OCI-LY3 (cell line): ENCODE data around the gene CHST11.

Source experiments
- H2AFZ ChIP-seq: fragments of 200-600, 300-600 bp; shearing (Covaris generic); 2 replicates; pipeline ENCODE4 v1.6.0; 2014; ENCODE audit warnings: antibody characterized with exemption, low read depth, low read length
- H3K27ac ChIP-seq: fragments of 200-600, 300-600 bp; sonication (generic); 2 replicates; pipeline ENCODE4 v1.5.1; 2014; ENCODE audit warnings: mild to moderate bottlenecking, low read length, moderate library complexity, mixed read lengths
- H3K27me3 ChIP-seq: fragments of 200-600, 300-600 bp; sonication (generic); 2 replicates; pipeline ENCODE4 v1.6.1; 2014; ENCODE audit warnings: low read depth, low read length, mixed read lengths
- H3K36me3 ChIP-seq: fragments of 200-600, 300-600 bp; sonication (generic); replicated peaks from 2 replicates; pipeline ENCODE3; 2014; ENCODE audit warnings: low read depth, low read length, mixed read lengths
- H3K4me1 ChIP-seq: fragments of 300-600, 200-600 bp; sonication (generic); 2 replicates; pipeline ENCODE4 v1.6.1; 2014; ENCODE audit warnings: low read length, mixed read lengths
- H3K4me2 ChIP-seq: fragments of 200-600, 300-600 bp; sonication (generic); 2 replicates; pipeline ENCODE4 v1.6.1; 2014; ENCODE audit warnings: low read length, mixed read lengths
- H3K4me3 ChIP-seq: fragments of 300-600, 200-600 bp; sonication (generic); 2 replicates; pipeline ENCODE4 v1.5.1; 2014; ENCODE audit warnings: antibody characterized with exemption, mild to moderate bottlenecking, low read length, moderate library complexity
- H3K79me2 ChIP-seq: fragments of 300-600, 200-600 bp; shearing (Covaris generic); 2 replicates; pipeline ENCODE4 v1.6.1; 2014; ENCODE audit warnings: mild to moderate bottlenecking, low read length, mixed read lengths
- H3K9ac ChIP-seq: fragments of 300-600, 200-600 bp; shearing (Covaris generic); 2 replicates; pipeline ENCODE4 v1.6.0; 2014; ENCODE audit warnings: mild to moderate bottlenecking, low read length, moderate library complexity
- H3K9me3 ChIP-seq: fragments of 200-600, 300-600 bp; shearing (Covaris generic); 2 replicates; pipeline ENCODE4 v1.6.1; 2014; ENCODE audit warnings: low read length, mixed read lengths; ENCODE audit not compliant: insufficient read depth
- H4K20me1 ChIP-seq: fragments of 200-600, 300-600 bp; sonication (generic); 2 replicates; pipeline ENCODE4 v1.6.1; 2016; ENCODE audit warnings: low read length, mixed read lengths; ENCODE audit not compliant: insufficient read depth
- CTCF ChIP-seq: fragments of 200-600, 300-600 bp; sonication (generic); IDR thresholded peaks from 2 replicates; pipeline ENCODE4 v1.5.1; 2014; ENCODE audit warnings: antibody characterized with exemption, low read length, low read depth
- EZH2phosphoT487 ChIP-seq: fragments of 200-600 bp; shearing (Covaris generic); IDR thresholded peaks from 2 replicates; pipeline ENCODE4 v1.6.1; 2018; ENCODE audit warnings: antibody characterized with exemption, mixed run types, low read depth

Gene CHST11

GRCh38 chr12:104700324-104700723, 243.6 kb downstream of the CHST11 start:
- H3K27me3 ChIP-seq, result no peaks in the 10 kb centered on the region
- H3K9ac ChIP-seq, result no peak overlapping the region
- H3K27ac ChIP-seq, result no peak overlapping the region
- no peaks in the 10 kb centered on the region for H3K9me3 ChIP-seq
- no peak overlapping the region for H3K4me3 ChIP-seq
- no peak for TF ChIP-seq CTCF
- TF ChIP-seq EZH2phosphoT487, result no peak
- H3K4me1 ChIP-seq, result peaks cover 22% of the 10 kb centered on the region
- H4K20me1 ChIP-seq, result no peaks in the 10 kb centered on the region
- H3K79me2 ChIP-seq, result no peaks in the 10 kb centered on the region
- peak overlapping the region; percentile 45; the same call in 1 of the 2 replicates for H3K4me2 ChIP-seq
- H2AFZ ChIP-seq, result no peak overlapping the region
- H3K36me3 ChIP-seq, result no peaks in the 10 kb centered on the region

- Histone ChIP-seq H3K9me3 (no peaks in the 10 kb centered on the region), H3K4me1 (peaks cover 14% of the 10 kb centered on the region), H3K4me2 (no peak overlapping the region), H4K20me1 (no peaks in the 10 kb centered on the region), H2AFZ (no peak overlapping the region), H3K36me3 (no peaks in the 10 kb centered on the region), H3K4me3 (no peak overlapping the region), H3K79me2 (no peaks in the 10 kb centered on the region), H3K27me3 (no peaks in the 10 kb centered on the region), H3K27ac (no peak overlapping the region), H3K9ac (no peak overlapping the region)
- TF ChIP-seq CTCF (no peak), EZH2phosphoT487 (no peak)
Measured at GRCh38 chr12:104701301-104701700, 244.6 kb downstream of the CHST11 start.

GRCh38 chr12:104701756-104702155, 245.0 kb downstream of the CHST11 start:
- Histone ChIP-seq H4K20me1 (no peaks in the 10 kb centered on the region), H3K4me3 (no peak overlapping the region), H3K36me3 (no peaks in the 10 kb centered on the region), H3K27ac (no peak overlapping the region), H3K9ac (no peak overlapping the region), H3K4me2 (no peak overlapping the region), H3K9me3 (no peaks in the 10 kb centered on the region), H3K79me2 (no peaks in the 10 kb centered on the region), H3K4me1 (peaks cover 14% of the 10 kb centered on the region), H3K27me3 (no peaks in the 10 kb centered on the region), H2AFZ (no peak overlapping the region)
- no peak for TF ChIP-seq EZH2phosphoT487
- no peak for TF ChIP-seq CTCF

- no peak overlapping the region for H3K4me3 ChIP-seq
- H3K36me3 ChIP-seq, result no peaks in the 10 kb centered on the region
- no peak overlapping the region for H3K27ac ChIP-seq
- H2AFZ ChIP-seq, result no peak overlapping the region
- H3K4me1 ChIP-seq, result peaks cover 14% of the 10 kb centered on the region
- no peaks in the 10 kb centered on the region for H3K9me3 ChIP-seq
- H3K79me2 ChIP-seq, result no peaks in the 10 kb centered on the region
- no peak overlapping the region for H3K4me2 ChIP-seq
- no peak overlapping the region for H3K9ac ChIP-seq
- H4K20me1 ChIP-seq, result no peaks in the 10 kb centered on the region
- TF ChIP-seq CTCF (no peak), EZH2phosphoT487 (no peak)
- no peaks in the 10 kb centered on the region for H3K27me3 ChIP-seq
Measured at GRCh38 chr12:104702565-104703139, 245.9 kb downstream of the CHST11 start.
